Epithelial cell of proximal tubule (primary cell): Measurements from ENCODE around the gene B4GALNT3. TPM values are rescaled to one million over a fixed set of nuclear protein-coding genes. Genes with fewer than 3 reads are reported as not detected.

ENCODE experiments used
- DNase-seq: peaks from one replicate; pipeline ENCODE4 v3.0.0-alpha.2; 2011; ENCODE audit warnings: low read depth
- H3K4me3 ChIP-seq: 2 replicates; pipeline ENCODE4 v1.5.1; 2011; ENCODE audit warnings: low read depth, mild to moderate bottlenecking, low read length
- total RNA-seq: library from RNA; depleted of rRNA; stranded (reverse); fragments of >200 nt; gene quantifications from 2 replicates; pipeline ENCODE4 v1.2.3, GENCODE V29; 2015
- TF ChIP-seq, protein P1 (sequence below): conservative IDR thresholded peaks from 2 replicates; pipeline ENCODE4 v1.5.1; 2012; ENCODE audit warnings: low read depth, mild to moderate bottlenecking, low read length

The B4GALNT3 gene
- total RNA-seq, 1 donor from 2014 or later: 7.1 TPM

DNA sequence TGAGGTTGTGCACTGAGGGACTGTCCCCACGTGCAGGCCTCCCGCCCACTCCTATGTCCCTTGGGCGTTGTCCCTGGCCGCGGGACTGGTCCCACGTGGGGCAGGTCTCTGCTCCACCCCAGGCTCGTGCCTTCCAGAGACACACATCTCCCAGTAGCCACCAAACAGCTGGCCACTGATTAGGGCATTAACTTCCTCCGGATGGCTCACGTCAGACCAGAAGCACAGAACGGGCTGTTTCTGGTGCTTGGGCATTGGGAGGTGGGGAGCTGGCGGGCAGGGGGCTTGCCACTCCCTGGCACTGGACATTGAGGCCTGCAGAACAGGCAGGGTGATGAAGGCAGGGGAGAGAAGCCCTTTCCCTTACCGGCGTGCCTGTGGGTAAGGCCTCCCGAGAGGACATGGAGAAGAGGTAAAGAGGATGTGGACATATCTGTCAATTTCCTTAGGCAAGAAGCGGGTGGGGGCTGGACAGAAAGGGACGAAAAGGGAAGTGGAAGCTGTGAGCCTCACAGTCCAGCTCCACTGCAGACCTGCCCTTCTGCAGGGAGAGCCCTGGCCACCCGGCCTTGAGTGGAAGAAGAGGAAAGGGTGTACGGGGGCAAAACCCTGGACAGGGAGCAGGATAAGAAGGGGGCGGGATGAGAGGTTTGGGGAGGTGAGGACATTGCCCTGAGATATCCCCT is 102.3 kb downstream of the B4GALNT3 start:
- DNase-seq: no peak
- H3K4me3 ChIP-seq: no peak overlapping the region
- TF ChIP-seq, protein P1, sequence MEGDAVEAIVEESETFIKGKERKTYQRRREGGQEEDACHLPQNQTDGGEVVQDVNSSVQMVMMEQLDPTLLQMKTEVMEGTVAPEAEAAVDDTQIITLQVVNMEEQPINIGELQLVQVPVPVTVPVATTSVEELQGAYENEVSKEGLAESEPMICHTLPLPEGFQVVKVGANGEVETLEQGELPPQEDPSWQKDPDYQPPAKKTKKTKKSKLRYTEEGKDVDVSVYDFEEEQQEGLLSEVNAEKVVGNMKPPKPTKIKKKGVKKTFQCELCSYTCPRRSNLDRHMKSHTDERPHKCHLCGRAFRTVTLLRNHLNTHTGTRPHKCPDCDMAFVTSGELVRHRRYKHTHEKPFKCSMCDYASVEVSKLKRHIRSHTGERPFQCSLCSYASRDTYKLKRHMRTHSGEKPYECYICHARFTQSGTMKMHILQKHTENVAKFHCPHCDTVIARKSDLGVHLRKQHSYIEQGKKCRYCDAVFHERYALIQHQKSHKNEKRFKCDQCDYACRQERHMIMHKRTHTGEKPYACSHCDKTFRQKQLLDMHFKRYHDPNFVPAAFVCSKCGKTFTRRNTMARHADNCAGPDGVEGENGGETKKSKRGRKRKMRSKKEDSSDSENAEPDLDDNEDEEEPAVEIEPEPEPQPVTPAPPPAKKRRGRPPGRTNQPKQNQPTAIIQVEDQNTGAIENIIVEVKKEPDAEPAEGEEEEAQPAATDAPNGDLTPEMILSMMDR: no peak

DNA sequence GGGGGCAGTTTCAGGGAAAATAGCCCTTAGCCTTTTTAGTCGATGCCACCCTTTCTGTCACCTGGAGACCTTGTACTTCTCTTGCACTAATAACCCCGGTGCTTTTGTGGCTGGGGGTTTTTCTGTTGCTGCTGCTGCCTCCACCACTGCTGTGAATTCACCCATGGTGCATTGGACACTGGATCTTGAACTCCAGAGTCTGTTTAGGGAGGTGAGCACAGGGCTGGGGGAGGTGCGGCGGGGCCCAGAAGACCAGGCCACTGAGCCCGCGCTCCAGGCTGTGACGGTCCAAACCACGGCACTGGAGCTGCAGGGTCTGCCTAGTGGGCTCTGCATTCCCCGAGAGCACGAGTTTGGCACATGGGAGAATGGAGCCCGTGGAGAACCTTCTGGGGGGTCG is 102.9 kb downstream of the B4GALNT3 start:
- DNase-seq: no peak
- H3K4me3 ChIP-seq: no peak overlapping the region
- TF ChIP-seq, protein P1: no peak

DNA sequence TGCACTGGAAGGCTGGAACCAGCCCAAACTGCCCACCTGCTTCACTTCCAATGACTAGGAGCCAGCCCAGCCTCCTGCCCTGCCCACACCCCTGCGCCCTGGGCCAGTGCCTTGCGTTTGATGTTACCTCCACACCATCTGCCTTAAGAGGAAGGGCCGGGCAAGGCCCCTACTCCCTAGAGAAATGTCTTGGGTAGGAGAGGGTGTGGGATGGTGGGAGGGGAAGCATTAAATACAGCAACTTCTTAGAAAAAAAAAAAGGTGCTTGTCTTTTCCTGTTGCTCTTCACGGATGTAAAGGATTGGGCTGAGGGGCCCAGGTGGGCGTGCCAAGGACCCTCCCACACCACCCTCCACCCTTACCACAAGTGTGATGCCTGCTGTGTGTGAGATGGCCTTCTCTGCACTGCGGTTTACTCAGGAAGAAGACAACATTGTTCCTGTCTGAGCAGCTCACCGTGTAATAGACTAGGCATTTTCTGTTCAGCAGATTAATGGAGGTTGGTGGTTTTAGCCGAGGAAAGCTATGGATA is 103.6 kb downstream of the B4GALNT3 start:
- TF ChIP-seq, protein P1: no peak
- DNase-seq: no peak
- H3K4me3 ChIP-seq: no peak overlapping the region

DNA sequence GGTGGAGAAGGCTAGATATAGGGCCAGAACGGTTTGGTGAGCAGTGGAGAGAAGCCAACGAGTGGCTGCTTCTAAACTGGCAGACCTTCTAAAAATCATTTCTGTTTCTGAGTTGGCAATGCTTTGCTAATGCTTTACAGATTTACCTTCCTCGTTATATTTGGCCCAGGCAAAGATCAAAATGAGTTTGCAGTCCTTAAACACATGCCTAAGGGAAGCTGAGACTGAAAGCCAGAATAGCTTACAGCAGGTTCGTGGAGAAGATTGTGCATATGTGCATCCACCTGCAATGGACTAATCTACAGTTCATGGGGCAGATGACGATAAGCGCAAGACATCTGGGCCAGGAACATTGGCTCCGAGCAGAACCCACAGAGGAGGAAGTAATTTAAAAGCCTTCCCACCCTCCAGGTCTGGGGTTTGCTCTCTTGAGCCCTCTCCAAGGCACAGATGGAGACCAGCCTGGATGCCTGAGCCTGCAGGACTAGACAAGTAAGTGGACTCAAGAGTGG is 104.1 kb downstream of the B4GALNT3 start:
- no peak overlapping the region for H3K4me3 ChIP-seq
- DNase-seq: no peak
- TF ChIP-seq, protein P1: no peak

DNA sequence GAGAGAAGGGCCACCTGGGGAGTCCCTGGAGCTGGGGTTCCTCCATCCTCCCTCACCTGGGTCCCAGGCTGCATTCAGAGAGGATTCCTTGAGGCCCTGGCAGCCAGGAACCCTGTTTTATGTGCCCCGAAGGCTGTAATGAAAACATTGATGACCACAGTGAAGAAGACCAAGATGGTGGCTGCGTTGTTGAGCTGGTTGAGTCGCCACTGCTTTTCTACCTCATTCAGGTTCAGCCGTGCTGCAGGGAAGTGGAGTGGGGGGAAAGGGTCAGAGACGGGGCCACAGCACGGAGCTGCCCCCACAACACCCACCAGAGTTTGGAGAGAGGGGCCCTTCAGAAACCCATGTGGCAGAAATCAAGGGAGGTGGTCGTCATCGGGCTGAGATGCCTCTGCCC is 105.4 kb downstream of the B4GALNT3 start:
- no peak overlapping the region for H3K4me3 ChIP-seq
- TF ChIP-seq, protein P1: no peak
- DNase-seq: no peak

DNA sequence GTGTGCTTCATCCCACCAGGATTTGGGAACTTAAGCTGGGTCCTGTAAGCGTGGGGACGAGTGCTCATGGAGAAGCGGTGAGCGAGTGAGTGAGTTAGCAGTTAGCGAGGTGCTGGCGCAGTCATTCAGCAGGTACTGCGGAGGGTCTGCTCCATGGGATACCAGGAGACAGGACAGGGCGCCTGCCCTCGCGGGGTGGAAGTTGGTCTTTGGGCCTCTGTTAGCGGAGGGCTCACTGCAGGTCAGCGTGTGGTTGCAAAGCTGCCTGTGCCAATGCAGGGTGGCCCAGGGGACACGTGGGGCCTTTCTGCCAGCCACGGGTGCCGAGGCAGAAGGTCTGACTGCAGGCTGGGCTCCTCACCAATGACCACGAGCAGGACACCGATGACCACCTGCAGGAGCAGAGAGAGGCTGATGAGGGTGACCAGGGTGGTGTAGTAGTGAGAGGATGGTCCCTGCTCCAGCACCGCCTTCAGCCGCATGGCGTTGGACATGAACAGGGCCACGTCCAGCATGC is 105.9 kb downstream of the B4GALNT3 start:
- DNase-seq: no peak
- TF ChIP-seq, protein P1: no peak
- H3K4me3 ChIP-seq: no peak overlapping the region
